Stomach smooth muscle (tissue), 2 donors: ENCODE measurements around the gene INPP5J.

Source experiments
- H3K27ac ChIP-seq: one replicate; pipeline ENCODE4 v1.7.0; 2013; ENCODE audit warnings: mild to moderate bottlenecking, low read length, inconsistent platforms
- H3K27me3 ChIP-seq, 2 donors: one replicate each; pipeline ENCODE4 v1.7.0; 2013; ENCODE audit warnings: low read length in 2 of 2; ENCODE audit not compliant: insufficient read depth in 2 of 2, control insufficient read depth in 1 of 2
- H3K36me3 ChIP-seq, 2 donors: one replicate each; pipeline ENCODE4 v1.7.0; 2013; ENCODE audit warnings: low read length in 2 of 2; ENCODE audit not compliant: control insufficient read depth in 2 of 2, insufficient read depth in 2 of 2
- H3K4me1 ChIP-seq: one replicate; pipeline ENCODE4 v1.7.0; 2013; ENCODE audit warnings: low read length; ENCODE audit not compliant: control insufficient read depth, insufficient read depth
- H3K4me3 ChIP-seq, 2 donors: one replicate each; pipeline ENCODE4 v1.7.0; 2013; ENCODE audit warnings: low read length in 2 of 2
- H3K9ac ChIP-seq, 2 donors: one replicate each; pipeline ENCODE4 v1.7.0; 2013; ENCODE audit warnings: low read length in 2 of 2, mild to moderate bottlenecking in 1 of 2
- H3K9me3 ChIP-seq, 2 donors: one replicate each; pipeline ENCODE4 v1.7.0; 2013; ENCODE audit warnings: low read length in 2 of 2; ENCODE audit not compliant: control insufficient read depth in 2 of 2
- donor health status: healthy.
- donor health status: Pancreatic carcinoma.

INPP5J gene

GRCh38 chr22:31118046-31118820 is 4.5 kb upstream of the INPP5J start:
- H3K4me3 ChIP-seq: no peak overlapping the region
- H3K36me3 ChIP-seq: no peaks in the 10 kb centered on the region
- H3K27me3 ChIP-seq: no peaks in the 10 kb centered on the region
- H3K4me1 ChIP-seq: peaks cover 19% of the 10 kb centered on the region
- H3K27ac ChIP-seq: no peak overlapping the region
- H3K9ac ChIP-seq: no peak overlapping the region
- no peaks in the 10 kb centered on the region for H3K9me3 ChIP-seq

- Histone ChIP-seq H3K4me1 (peaks cover 26% of the 10 kb centered on the region), H3K27me3 (no peaks in the 10 kb centered on the region), H3K9ac (no peak overlapping the region), H3K4me3 (no peak overlapping the region), H3K27ac (no peak overlapping the region), H3K9me3 (no peaks in the 10 kb centered on the region), H3K36me3 (no peaks in the 10 kb centered on the region)
Measured at GRCh38 chr22:31119026-31119717, 3.6 kb upstream of the INPP5J start.

GRCh38 chr22:31120230-31120629 is 2.5 kb upstream of the INPP5J start:
- Histone ChIP-seq H3K9ac (no peak overlapping the region), H3K4me1 (peaks cover 27% of the 10 kb centered on the region), H3K9me3 (no peaks in the 10 kb centered on the region), H3K27me3 (no peaks in the 10 kb centered on the region), H3K27ac (no peak overlapping the region), H3K4me3 (no peak overlapping the region), H3K36me3 (no peaks in the 10 kb centered on the region)

GRCh38 chr22:31120642-31121041 is 2.1 kb upstream of the INPP5J start:
- Histone ChIP-seq H3K9me3 (no peaks in the 10 kb centered on the region), H3K27ac (no peak overlapping the region), H3K9ac (no peak overlapping the region), H3K36me3 (no peaks in the 10 kb centered on the region), H3K4me3 (no peak overlapping the region), H3K27me3 (no peaks in the 10 kb centered on the region), H3K4me1 (peaks cover 27% of the 10 kb centered on the region)

GRCh38 chr22:31121403-31121802 is 1.4 kb upstream of the INPP5J start:
- H3K27me3 ChIP-seq: no peaks in the 10 kb centered on the region
- peaks cover 27% of the 10 kb centered on the region for H3K4me1 ChIP-seq
- no peaks in the 10 kb centered on the region for H3K9me3 ChIP-seq
- H3K4me3 ChIP-seq: no peak overlapping the region
- H3K9ac ChIP-seq: no peak overlapping the region
- no peak overlapping the region for H3K27ac ChIP-seq
- H3K36me3 ChIP-seq: no peaks in the 10 kb centered on the region

- peak overlapping the region; percentile 74 to 77 for H3K4me3 ChIP-seq
Measured at GRCh38 chr22:31122196-31122531, 602 bp upstream of the INPP5J start.

GRCh38 chr22:31123292-31123602 is 481 bp downstream of the INPP5J start:
- H3K36me3 ChIP-seq: no peaks in the 10 kb centered on the region
- H3K4me1 ChIP-seq: peaks cover 27% of the 10 kb centered on the region
- H3K27me3 ChIP-seq: no peaks in the 10 kb centered on the region
- H3K27ac ChIP-seq: peak overlapping the region; percentile 55
- peak overlapping the region; percentile 81 to 82 for H3K9ac ChIP-seq
- no peaks in the 10 kb centered on the region for H3K9me3 ChIP-seq
- peak overlapping the region; percentile 74 to 77 for H3K4me3 ChIP-seq

More at GRCh38 chr22:31122196-31122531, 602 bp upstream of the INPP5J start:
- Histone ChIP-seq H3K27ac (peak overlapping the region; percentile 55), H3K27me3 (no peaks in the 10 kb centered on the region), H3K9me3 (no peaks in the 10 kb centered on the region), H3K36me3 (no peaks in the 10 kb centered on the region), H3K9ac (peak overlapping the region; percentile 81 to 82), H3K4me1 (peaks cover 27% of the 10 kb centered on the region)

- H3K4me1 ChIP-seq: peaks cover 23% of the 10 kb centered on the region
- H3K9me3 ChIP-seq: no peaks in the 10 kb centered on the region
- H3K9ac ChIP-seq: no peak overlapping the region
- no peaks in the 10 kb centered on the region for H3K27me3 ChIP-seq
- peaks cover 0 to 3% of the 10 kb centered on the region in 2 donors for H3K36me3 ChIP-seq
- H3K4me3 ChIP-seq: no peak overlapping the region
- H3K27ac ChIP-seq: no peak overlapping the region
Measured at GRCh38 chr22:31124290-31124689, 1.5 kb downstream of the INPP5J start.

- no peaks in the 10 kb centered on the region for H3K9me3 ChIP-seq
- H3K27me3 ChIP-seq: no peaks in the 10 kb centered on the region
- H3K4me3 ChIP-seq: no peak overlapping the region
- peaks cover 0 to 3% of the 10 kb centered on the region in 2 donors for H3K36me3 ChIP-seq
- H3K27ac ChIP-seq: no peak overlapping the region
- peaks cover 23% of the 10 kb centered on the region for H3K4me1 ChIP-seq
- no peak overlapping the region for H3K9ac ChIP-seq
Measured at GRCh38 chr22:31124811-31125465, 2.2 kb downstream of the INPP5J start.

- no peak overlapping the region for H3K27ac ChIP-seq
- H3K36me3 ChIP-seq: peaks cover 0 to 3% of the 10 kb centered on the region in 2 donors
- H3K9ac ChIP-seq: no peak overlapping the region
- H3K9me3 ChIP-seq: no peaks in the 10 kb centered on the region
- peaks cover 23% of the 10 kb centered on the region for H3K4me1 ChIP-seq
- no peaks in the 10 kb centered on the region for H3K27me3 ChIP-seq
- H3K4me3 ChIP-seq: no peak overlapping the region
Measured at GRCh38 chr22:31125521-31126117, 2.9 kb downstream of the INPP5J start.
